Upper lobe of left lung (tissue), 6 donors: Measurements from ENCODE around the gene CDH11. TPM values are rescaled to one million over a fixed set of nuclear protein-coding genes. Genes with fewer than 3 reads are reported as not detected.

Source experiments
- ATAC-seq, 2 donors: fragments of 200-7000 bp; cut with Tn5 transposase; one replicate each; pipeline ENCODE4 v1.9.1; 2022; ENCODE audit warnings: mild to moderate bottlenecking in 2 of 2, moderate library complexity in 2 of 2; ENCODE audit not compliant: low FRiP score in 2 of 2
- DNase-seq, 2 donors: peaks; one replicate each; pipeline ENCODE4 v3.0.0-alpha.2; 2019 to 2020
- H3K27ac ChIP-seq, 4 donors: fragments of 200-600 bp; sonication (generic); one replicate each; pipeline ENCODE4 v1.5.1; 2016 to 2019
- H3K27me3 ChIP-seq, 4 donors: fragments of 200-600 bp; sonication (generic); one replicate each; pipeline ENCODE4 v1.5.1; 2017 to 2019
- H3K36me3 ChIP-seq, 4 donors: fragments of 200-600 bp; sonication (generic); one replicate each; pipeline ENCODE4 v1.5.1; 2016 to 2019
- H3K4me1 ChIP-seq, 4 donors: fragments of 200-600 bp; sonication (generic); one replicate each; pipeline ENCODE4 v1.5.1; 2018 to 2019
- H3K4me3 ChIP-seq, 4 donors: fragments of 200-600 bp; sonication (generic); one replicate each; pipeline ENCODE4 v1.5.1; 2017 to 2019; ENCODE audit warnings: mild to moderate bottlenecking in 2 of 4, moderate library complexity in 1 of 4
- H3K9me3 ChIP-seq, 4 donors: fragments of 200-600 bp; sonication (generic); one replicate each; pipeline ENCODE4 v1.5.1; 2018 to 2019
- CTCF ChIP-seq, 6 experiments: fragments of 450-650 bp in 4 of 6; fragments of 200-600 bp in 2 of 6; sonication (generic) in 2 of 6; IDR thresholded peaks; one replicate each; pipeline ENCODE4 v1.5.1; 2016 to 2019; ENCODE audit warnings: antibody characterized with exemption in 6 of 6
- EP300 ChIP-seq, 4 donors: sonication (generic); formaldehyde crosslinking; IDR thresholded peaks; one replicate each; pipeline ENCODE4 v1.5.1; 2017; ENCODE audit warnings: antibody characterized with exemption in 4 of 4, control low read depth in 2 of 4
- POLR2A ChIP-seq, 4 donors: fragments of 450-650 bp; IDR thresholded peaks; one replicate each; pipeline ENCODE4 v1.5.1; 2016 to 2017; ENCODE audit warnings: antibody characterized with exemption in 4 of 4, mild to moderate bottlenecking in 2 of 4
- POLR2AphosphoS5 ChIP-seq, 2 donors: sonication (generic); formaldehyde crosslinking; IDR thresholded peaks; one replicate each; pipeline ENCODE4 v1.5.1; 2017; ENCODE audit warnings: antibody characterized with exemption in 2 of 2
- WGBS, 2 donors: methylation state at CpG; one replicate each; pipeline ENCODE4 v1.1.5; 2017 to 2018; 5-methylcytosine and 5-hydroxymethylcytosine counted together
- total RNA-seq, 6 donors: library from RNA; depleted of rRNA in 4 of 6; stranded (reverse); fragments of >200 nt in 4 of 6; gene quantifications; one replicate each; pipeline versions ENCODE4 v1.1.0 to v1.2.1, GENCODE V29; 2016 to 2021
- donor health status: DM: no; HTN: no; CAD: no; lungs with moderate emphysema.
- donor health status: DM: no; HTN: yes; CAD: no; lungs with severe emphysema.

CDH11 gene
- total RNA-seq, 6 donors from 2014 or later, result 20.9 to 164 (median 74.2) TPM

- Histone ChIP-seq H3K9me3 (no peaks in the 10 kb centered on the region), H3K4me1 (no peaks in the 10 kb centered on the region), H3K27me3 (no peaks in the 10 kb centered on the region), H3K4me3 (no peak overlapping the region), H3K27ac (no peak overlapping the region), H3K36me3 (no peaks in the 10 kb centered on the region)
- 79% methylated on average over 2 of the region's 2 CpGs for WGBS, 2 donors
- DNase-seq (no peak), ATAC-seq (no peak)
- TF ChIP-seq EP300 (IDR thresholded peaks at IDR 0.05) (no peak), POLR2AphosphoS5 (IDR thresholded peaks at IDR 0.05) (no peak), POLR2A (IDR thresholded peaks at IDR 0.05) (no peak), CTCF (IDR thresholded peaks at IDR 0.05) (no peak)
Observed at GRCh38 chr16:64919929-64920607, 201.8 kb downstream of the CDH11 start.

DNA sequence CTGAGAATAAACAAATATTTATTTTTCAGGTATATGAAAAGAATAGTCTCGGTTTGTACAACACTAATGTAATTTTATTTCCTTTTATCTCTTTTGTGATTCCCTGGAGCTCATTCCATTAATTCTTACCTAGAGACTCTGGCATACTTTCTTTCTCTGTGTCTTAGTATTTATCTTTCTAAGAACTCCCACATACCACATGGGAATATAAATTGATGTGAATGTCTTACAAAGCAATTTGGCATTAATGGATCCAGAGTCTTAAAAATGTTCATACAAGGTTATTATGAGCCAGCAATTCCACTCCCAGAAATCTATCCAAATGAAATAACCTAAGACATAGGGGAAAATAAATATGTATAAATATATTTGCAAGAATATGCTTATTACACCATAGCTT lies 202.7 kb downstream of the CDH11 start:
- Histone ChIP-seq H3K4me3 (no peak overlapping the region), H3K4me1 (no peaks in the 10 kb centered on the region), H3K27me3 (no peaks in the 10 kb centered on the region), H3K9me3 (no peaks in the 10 kb centered on the region), H3K36me3 (no peaks in the 10 kb centered on the region), H3K27ac (no peak overlapping the region)
- DNase-seq (no peak), ATAC-seq (no peak)
- TF ChIP-seq CTCF (IDR thresholded peaks at IDR 0.05) (no peak), POLR2A (IDR thresholded peaks at IDR 0.05) (no peak), EP300 (IDR thresholded peaks at IDR 0.05) (no peak), POLR2AphosphoS5 (IDR thresholded peaks at IDR 0.05) (no peak)
- WGBS, 2 donors, result 64 to 78% methylated on average over 1 of the region's 1 CpG

DNA sequence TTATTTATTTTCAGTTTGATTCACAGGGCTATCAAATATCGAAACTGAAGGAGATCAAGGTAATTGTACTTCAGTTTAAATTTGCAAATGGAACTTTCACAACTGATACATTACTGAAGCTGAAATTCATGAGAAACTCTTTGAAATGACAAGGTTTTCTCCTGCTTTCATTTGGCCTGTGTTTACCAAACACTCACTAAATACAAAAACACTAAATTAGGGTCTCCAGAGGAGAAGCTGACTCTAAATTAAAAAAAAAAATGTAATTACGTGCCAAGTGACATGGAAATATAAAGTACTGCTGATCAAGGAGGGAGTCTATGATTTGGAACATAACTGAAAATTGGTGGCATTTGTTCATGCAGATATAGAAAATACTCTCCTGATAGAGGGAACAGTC lies 205.8 kb downstream of the CDH11 start:
- no peaks in the 10 kb centered on the region for H3K27me3 ChIP-seq
- H3K27ac ChIP-seq, result no peak overlapping the region
- H3K4me3 ChIP-seq, result no peak overlapping the region
- no peaks in the 10 kb centered on the region for H3K9me3 ChIP-seq
- no peaks in the 10 kb centered on the region for H3K36me3 ChIP-seq
- no peak for ATAC-seq
- TF ChIP-seq POLR2A (IDR thresholded peaks at IDR 0.05), result no peak
- TF ChIP-seq CTCF (IDR thresholded peaks at IDR 0.05), result no peak
- TF ChIP-seq POLR2AphosphoS5 (IDR thresholded peaks at IDR 0.05), result no peak
- no peak for TF ChIP-seq EP300 (IDR thresholded peaks at IDR 0.05)
- 80% methylated on average over 2 of the region's 2 CpGs for WGBS, 2 donors
- no peaks in the 10 kb centered on the region for H3K4me1 ChIP-seq
- no peak for DNase-seq

GRCh38 chr16:64910356-64910755 lies 211.5 kb downstream of the CDH11 start:
- H3K4me3 ChIP-seq, result no peak overlapping the region
- TF ChIP-seq EP300 (IDR thresholded peaks at IDR 0.05) (no peak), POLR2A (IDR thresholded peaks at IDR 0.05) (no peak), CTCF (IDR thresholded peaks at IDR 0.05) (no peak), POLR2AphosphoS5 (IDR thresholded peaks at IDR 0.05) (no peak)
- H3K27ac ChIP-seq, result no peak overlapping the region
- ATAC-seq (peak in 1 of 2 donors; percentile 94), DNase-seq (no peak)
- WGBS, 2 donors, result 35 to 40% methylated on average over 5 to 6 of the region's 6 CpGs
- H3K27me3 ChIP-seq, result no peaks in the 10 kb centered on the region
- H3K9me3 ChIP-seq, result no peaks in the 10 kb centered on the region
- no peaks in the 10 kb centered on the region for H3K36me3 ChIP-seq
- no peaks in the 10 kb centered on the region for H3K4me1 ChIP-seq

- no peaks in the 10 kb centered on the region for H3K27me3 ChIP-seq
- WGBS, 2 donors, result 41 to 42% methylated on average over 5 of the region's 5 CpGs
- H3K4me1 ChIP-seq, result no peaks in the 10 kb centered on the region
- no peak for ATAC-seq
- no peak for DNase-seq
- TF ChIP-seq CTCF (IDR thresholded peaks at IDR 0.05) (no peak), EP300 (IDR thresholded peaks at IDR 0.05) (no peak)
- H3K36me3 ChIP-seq, result no peaks in the 10 kb centered on the region
- H3K4me3 ChIP-seq, result no peak overlapping the region
- H3K9me3 ChIP-seq, result no peaks in the 10 kb centered on the region
- no peak overlapping the region for H3K27ac ChIP-seq
Observed at GRCh38 chr16:64907844-64908243, 214.0 kb downstream of the CDH11 start.
